Suprapubic skin (tissue), 4 donors: ENCODE measurements around the gene PLA1A. TPM values are rescaled to one million over a fixed set of nuclear protein-coding genes. Genes with fewer than 3 reads are reported as not detected.

Experiments
- DNase-seq, 2 donors: peaks; one replicate each; pipeline ENCODE4 v3.0.0-alpha.2; 2019; ENCODE audit warnings: low spot score in 2 of 2
- H3K27ac ChIP-seq: fragments of 200-600 bp; sonication (generic); one replicate; pipeline ENCODE4 v1.5.1; 2019
- H3K27me3 ChIP-seq: fragments of 200-600 bp; sonication (generic); one replicate; pipeline ENCODE4 v1.5.1; 2019
- H3K36me3 ChIP-seq: fragments of 200-600 bp; sonication (generic); one replicate; pipeline ENCODE4 v1.5.1; 2019
- H3K4me1 ChIP-seq: fragments of 200-600 bp; sonication (generic); one replicate; pipeline ENCODE4 v1.5.1; 2019
- H3K4me3 ChIP-seq: fragments of 200-600 bp; sonication (generic); one replicate; pipeline ENCODE4 v1.5.1; 2019; ENCODE audit warnings: mild to moderate bottlenecking
- H3K9me3 ChIP-seq: fragments of 200-600 bp; sonication (generic); one replicate; pipeline ENCODE4 v1.5.1; 2019
- CTCF ChIP-seq, 2 donors: fragments of 200-600 bp in 1 of 2; fragments of 450-650 bp in 1 of 2; sonication (generic) in 1 of 2; IDR thresholded peaks; one replicate each; pipeline ENCODE4 v1.5.1; 2016 to 2019; ENCODE audit warnings: antibody characterized with exemption in 2 of 2, mild to moderate bottlenecking in 1 of 2, moderate library complexity in 1 of 2
- EP300 ChIP-seq: sonication (generic); formaldehyde crosslinking; IDR thresholded peaks from one replicate; pipeline ENCODE4 v1.6.1; 2017; ENCODE audit warnings: antibody characterized with exemption
- POLR2A ChIP-seq, 2 donors: fragments of 450-650 bp; IDR thresholded peaks; one replicate each; pipeline ENCODE4 v1.6.1; 2017; ENCODE audit warnings: antibody characterized with exemption in 2 of 2, mild to moderate bottlenecking in 2 of 2, moderate library complexity in 2 of 2
- POLR2AphosphoS5 ChIP-seq, 3 donors: sonication (generic); formaldehyde crosslinking; IDR thresholded peaks; one replicate each; pipeline ENCODE4 v1.6.1; 2017; ENCODE audit warnings: antibody characterized with exemption in 3 of 3
- WGBS: methylation state at CpG from one replicate; pipeline ENCODE4 v1.1.5; 2018; 5-methylcytosine and 5-hydroxymethylcytosine counted together
- total RNA-seq, 4 donors: library from RNA; depleted of rRNA; stranded (reverse); fragments of >200 nt; gene quantifications; one replicate each; pipeline ENCODE4 v1.1.0, GENCODE V29; 2016

The PLA1A gene
- total RNA-seq, 4 donors from 2014 or later: 0.39 to 1.8 (median 1.4) TPM; not detected in 1

- H3K4me3 ChIP-seq: no peak overlapping the region
- no peaks in the 10 kb centered on the region for H3K4me1 ChIP-seq
- DNase-seq: no peak
- no peaks in the 10 kb centered on the region for H3K27me3 ChIP-seq
- no peaks in the 10 kb centered on the region for H3K9me3 ChIP-seq
- no peak overlapping the region for H3K27ac ChIP-seq
- H3K36me3 ChIP-seq: no peaks in the 10 kb centered on the region
- TF ChIP-seq EP300: no peak
- no peak for TF ChIP-seq POLR2AphosphoS5 (IDR thresholded peaks at IDR 0.05)
- no peak for TF ChIP-seq CTCF (IDR thresholded peaks at IDR 0.05)
- TF ChIP-seq POLR2A (IDR thresholded peaks at IDR 0.05): no peak
- WGBS: 37% methylated on average over 2 of the region's 2 CpGs
These were observed 56.2 kb downstream of the PLA1A start for GRCh38 chr3:119653876-119654275.

GRCh38 chr3:119657887-119658702, 60.4 kb downstream of the PLA1A start:
- 82% methylated on average over 4 of the region's 4 CpGs for WGBS
- Histone ChIP-seq H3K27me3 (no peaks in the 10 kb centered on the region), H3K36me3 (no peaks in the 10 kb centered on the region), H3K4me3 (no peak overlapping the region), H3K9me3 (no peaks in the 10 kb centered on the region), H3K4me1 (peaks cover 4% of the 10 kb centered on the region), H3K27ac (no peak overlapping the region)
- DNase-seq: no peak
- no peak for TF ChIP-seq POLR2AphosphoS5 (IDR thresholded peaks at IDR 0.05)
- TF ChIP-seq POLR2A (IDR thresholded peaks at IDR 0.05): no peak
- no peak for TF ChIP-seq EP300
- TF ChIP-seq CTCF (IDR thresholded peaks at IDR 0.05): no peak

GRCh38 chr3:119658994-119659393, 61.3 kb downstream of the PLA1A start:
- Histone ChIP-seq H3K4me1 (peaks cover 4% of the 10 kb centered on the region), H3K36me3 (no peaks in the 10 kb centered on the region), H3K9me3 (no peaks in the 10 kb centered on the region), H3K27me3 (no peaks in the 10 kb centered on the region), H3K27ac (no peak overlapping the region), H3K4me3 (no peak overlapping the region)
- TF ChIP-seq POLR2A (IDR thresholded peaks at IDR 0.05): no peak
- DNase-seq: no peak
- 96% methylated on average over 2 of the region's 2 CpGs for WGBS

- Histone ChIP-seq H3K27me3 (no peaks in the 10 kb centered on the region), H3K4me1 (peaks cover 4% of the 10 kb centered on the region), H3K27ac (no peak overlapping the region), H3K36me3 (no peaks in the 10 kb centered on the region), H3K4me3 (no peak overlapping the region), H3K9me3 (no peaks in the 10 kb centered on the region)
- TF ChIP-seq CTCF (IDR thresholded peaks at IDR 0.05) (no peak), POLR2A (IDR thresholded peaks at IDR 0.05) (no peak), POLR2AphosphoS5 (IDR thresholded peaks at IDR 0.05) (no peak), EP300 (no peak)
- 92% methylated on average over 8 of the region's 9 CpGs for WGBS
- DNase-seq: no peak
These were observed 62.1 kb downstream of the PLA1A start for GRCh38 chr3:119659606-119660291.

- H3K4me3 ChIP-seq: no peak within 1 kb of the TSS
- DNase-seq: no peak
- 81% methylated on average over 9 of the region's 9 CpGs for WGBS
These were observed 63.1 kb downstream of the PLA1A start, which contains the start of gene POPDC2 for GRCh38 chr3:119660474-119661440. TSS of gene POPDC2 (minus strand) at chr3:119660589. CDS start at chr3:119660423, 166 bp downstream.

More at GRCh38 chr3:119660474-119661440, 63.1 kb downstream of the PLA1A start, which contains the start of gene POPDC2:
- Histone ChIP-seq H3K27ac (no peak within 1 kb of the TSS), H3K27me3 (no peaks in the 10 kb centered on the region), H3K36me3 (no peaks in the 10 kb centered on the region), H3K4me1 (peaks cover 4% of the 10 kb centered on the region), H3K9me3 (no peaks in the 10 kb centered on the region)
- TF ChIP-seq POLR2A (IDR thresholded peaks at IDR 0.05) (no peak), CTCF (IDR thresholded peaks at IDR 0.05) (no peak), POLR2AphosphoS5 (IDR thresholded peaks at IDR 0.05) (no peak), EP300 (no peak)
